Mucosa of rectum (tissue), 2 donors: ENCODE results near the gene ZBTB7C.

Experiments
- H3K27ac ChIP-seq, 2 donors: one replicate each; pipeline ENCODE4 v1.7.0; 2013; ENCODE audit warnings: inconsistent platforms in 2 of 2, low read depth in 2 of 2, low read length in 2 of 2
- H3K27me3 ChIP-seq, 2 donors: one replicate each; pipeline ENCODE4 v1.7.0; 2013; ENCODE audit warnings: low read length in 2 of 2; ENCODE audit not compliant: control insufficient read depth in 2 of 2, insufficient read depth in 2 of 2
- H3K36me3 ChIP-seq, 2 donors: one replicate each; pipeline ENCODE4 v1.7.0; 2013; ENCODE audit warnings: low read length in 2 of 2; ENCODE audit not compliant: control insufficient read depth in 2 of 2, insufficient read depth in 2 of 2
- H3K4me1 ChIP-seq, 2 donors: one replicate each; pipeline ENCODE4 v1.7.0; 2013; ENCODE audit warnings: low read length in 2 of 2, mild to moderate bottlenecking in 1 of 2; ENCODE audit not compliant: control insufficient read depth in 2 of 2, insufficient read depth in 2 of 2
- H3K4me3 ChIP-seq, 2 donors: one replicate each; pipeline ENCODE4 v1.7.0; 2013; ENCODE audit warnings: low read length in 2 of 2
- H3K9ac ChIP-seq, 2 donors: one replicate each; pipeline ENCODE4 v1.7.0; 2013; ENCODE audit warnings: low read length in 2 of 2, low read depth in 1 of 2, mild to moderate bottlenecking in 1 of 2
- H3K9me3 ChIP-seq, 2 donors: one replicate each; pipeline ENCODE4 v1.7.0; 2013; ENCODE audit warnings: low read length in 2 of 2; ENCODE audit not compliant: control insufficient read depth in 2 of 2
- donor health status: healthy.
- donor health status: Normal muscosa, but diverticular disease.

ZBTB7C gene

DNA sequence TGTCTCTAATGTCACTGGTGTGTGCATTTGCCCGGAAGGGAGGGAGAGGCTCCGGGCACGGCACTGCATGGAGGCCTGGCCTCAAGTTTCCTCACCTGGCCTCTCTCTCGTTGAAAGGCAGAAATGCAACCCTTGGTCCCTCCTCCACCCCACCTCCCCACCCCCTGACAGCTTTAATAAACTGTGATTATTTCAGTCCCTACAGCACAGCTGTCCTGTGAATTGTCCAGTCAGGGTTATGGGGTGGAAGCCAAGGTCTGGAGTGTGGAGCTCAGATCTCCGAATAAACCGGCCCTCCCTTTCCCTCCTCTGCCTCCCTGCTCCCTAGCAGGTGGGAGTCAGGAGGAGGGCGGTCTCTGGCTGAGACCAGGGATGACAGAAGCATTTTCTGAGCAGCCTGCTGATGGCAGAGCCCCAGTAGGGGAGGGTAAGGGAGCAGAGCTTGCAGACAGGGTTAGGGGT lies 279.5 kb downstream of the ZBTB7C start:
- no peak overlapping the region for H3K4me3 ChIP-seq
- H3K9ac ChIP-seq = no peak overlapping the region
- H3K27me3 ChIP-seq = peaks cover 0 to 5% of the 10 kb centered on the region in 2 donors
- H3K27ac ChIP-seq = no peak overlapping the region
- H3K9me3 ChIP-seq = no peaks in the 10 kb centered on the region
- H3K4me1 ChIP-seq = peaks cover 16 to 40% of the 10 kb centered on the region in 2 donors
- peaks cover 3 to 6% of the 10 kb centered on the region in 2 donors for H3K36me3 ChIP-seq

DNA sequence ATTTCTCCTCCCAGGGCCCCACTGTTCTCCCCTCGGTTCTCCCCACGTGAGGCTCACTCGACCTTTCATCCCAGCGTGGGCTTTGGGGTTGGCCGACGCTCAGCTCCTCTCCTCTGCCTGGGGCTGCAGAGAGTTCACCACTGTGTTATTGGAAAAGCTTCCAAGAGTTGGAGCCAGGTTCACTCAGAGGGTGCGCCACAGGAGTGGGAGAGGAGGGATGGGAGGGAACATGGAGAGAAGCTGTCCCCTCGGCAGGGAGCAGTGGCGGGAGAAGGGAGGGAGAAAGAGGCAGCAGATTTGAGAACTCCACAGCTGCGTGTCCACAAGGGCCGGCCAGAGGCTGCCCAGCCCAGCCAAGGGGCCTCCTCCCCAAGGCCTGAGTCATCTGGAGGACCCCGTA lies 281.6 kb downstream of the ZBTB7C start:
- H3K9ac ChIP-seq = no peak overlapping the region
- H3K27me3 ChIP-seq = no peaks in the 10 kb centered on the region

DNA sequence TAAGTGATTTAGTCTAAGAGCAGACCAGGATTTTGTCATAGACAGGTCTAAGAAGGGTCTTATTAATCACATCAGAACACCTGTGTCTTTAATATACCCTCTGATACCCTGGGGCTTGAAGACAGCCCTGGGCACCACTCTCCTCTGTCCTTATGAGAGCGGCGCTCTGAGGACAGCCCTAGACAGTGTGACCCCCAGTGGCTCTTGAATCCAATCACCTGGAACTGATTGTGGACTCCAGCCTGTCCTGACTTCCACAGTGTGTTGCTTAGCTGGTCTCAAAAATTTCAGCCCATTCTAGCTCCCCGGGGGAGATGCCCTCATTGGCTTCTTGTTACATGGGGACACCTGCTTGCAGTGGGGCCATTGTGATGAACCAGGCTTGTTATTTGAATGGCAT lies 282.9 kb downstream of the ZBTB7C start:
- Histone ChIP-seq H3K36me3 (peaks cover 3 to 11% of the 10 kb centered on the region in 2 donors), H3K9me3 (no peaks in the 10 kb centered on the region), H3K9ac (no peak overlapping the region), H3K4me3 (no peak overlapping the region), H3K27ac (no peak overlapping the region), H3K27me3 (no peaks in the 10 kb centered on the region), H3K4me1 (peaks cover 6 to 25% of the 10 kb centered on the region in 2 donors)

More for the DNA sequence above, 281.6 kb downstream of the ZBTB7C start:
- no peaks in the 10 kb centered on the region for H3K9me3 ChIP-seq
- no peak overlapping the region for H3K4me3 ChIP-seq
- peaks cover 3 to 6% of the 10 kb centered on the region in 2 donors for H3K36me3 ChIP-seq
- peaks cover 9 to 33% of the 10 kb centered on the region in 2 donors for H3K4me1 ChIP-seq
- H3K27ac ChIP-seq = no peak overlapping the region

DNA sequence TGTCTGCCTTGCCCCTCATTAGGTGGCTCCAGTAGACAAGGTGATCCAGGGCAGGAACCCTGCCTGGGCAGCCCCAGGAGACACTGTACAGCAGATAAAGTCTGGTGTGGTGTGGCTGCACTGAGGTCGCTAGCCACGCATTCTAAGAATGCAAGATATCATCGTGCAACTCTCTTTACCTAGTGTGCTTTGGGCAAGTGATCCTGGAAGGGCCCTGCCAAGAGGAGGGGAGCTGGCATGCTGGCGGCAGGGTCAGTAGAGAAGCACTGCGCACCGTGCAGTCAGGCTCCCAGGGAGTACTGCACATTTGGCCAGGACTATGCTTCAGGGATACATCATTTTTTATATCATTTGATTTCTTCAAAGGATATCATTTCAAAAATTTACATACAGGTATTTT lies 283.5 kb downstream of the ZBTB7C start:
- Histone ChIP-seq H3K9me3 (no peaks in the 10 kb centered on the region), H3K27ac (no peak overlapping the region), H3K4me1 (peaks cover 6 to 23% of the 10 kb centered on the region in 2 donors), H3K36me3 (peaks cover 3 to 14% of the 10 kb centered on the region in 2 donors), H3K4me3 (no peak overlapping the region), H3K27me3 (no peaks in the 10 kb centered on the region), H3K9ac (no peak overlapping the region)

DNA sequence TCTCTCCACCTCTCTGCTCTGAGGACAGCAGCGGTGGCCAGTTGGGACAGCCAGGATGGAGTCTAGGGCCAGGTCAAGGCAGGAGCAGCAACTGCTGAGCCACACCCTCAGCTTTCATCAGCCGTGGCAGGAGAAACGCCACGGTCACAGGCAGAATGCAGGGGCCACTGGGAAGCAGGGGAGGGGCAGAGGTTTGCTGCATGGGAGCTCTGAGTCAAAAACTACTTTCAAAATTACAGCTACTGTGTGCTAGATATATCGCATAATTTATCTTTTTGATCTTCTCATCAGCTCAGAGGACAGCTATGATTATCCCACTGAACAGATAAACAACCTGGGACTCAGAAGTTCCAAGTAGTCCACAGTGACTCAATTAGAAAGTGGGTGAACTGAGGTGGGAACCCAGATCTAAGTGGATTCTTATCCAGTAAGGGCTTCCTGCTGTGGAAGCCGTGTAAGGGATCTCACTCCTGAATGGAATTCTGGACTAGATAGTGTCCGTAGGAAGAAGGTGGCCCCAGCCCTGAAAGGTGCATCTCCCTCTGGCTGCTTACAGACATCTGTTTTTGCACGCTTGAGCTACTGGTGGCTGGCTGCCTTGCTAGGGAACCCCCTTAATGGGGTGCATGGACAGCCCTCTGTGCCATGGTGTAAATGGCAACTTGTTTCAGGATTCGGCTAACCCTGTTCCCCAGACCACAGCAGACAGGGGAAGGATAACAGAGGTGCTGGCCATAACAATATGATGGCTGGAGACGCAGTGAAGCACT lies 284.1 kb downstream of the ZBTB7C start:
- no peak overlapping the region for H3K9ac ChIP-seq
- H3K4me1 ChIP-seq = peaks cover 6 to 23% of the 10 kb centered on the region in 2 donors
- H3K36me3 ChIP-seq = peaks cover 3 to 17% of the 10 kb centered on the region in 2 donors
- H3K4me3 ChIP-seq = no peak overlapping the region
- H3K27ac ChIP-seq = no peak overlapping the region
- no peaks in the 10 kb centered on the region for H3K9me3 ChIP-seq
- no peaks in the 10 kb centered on the region for H3K27me3 ChIP-seq

DNA sequence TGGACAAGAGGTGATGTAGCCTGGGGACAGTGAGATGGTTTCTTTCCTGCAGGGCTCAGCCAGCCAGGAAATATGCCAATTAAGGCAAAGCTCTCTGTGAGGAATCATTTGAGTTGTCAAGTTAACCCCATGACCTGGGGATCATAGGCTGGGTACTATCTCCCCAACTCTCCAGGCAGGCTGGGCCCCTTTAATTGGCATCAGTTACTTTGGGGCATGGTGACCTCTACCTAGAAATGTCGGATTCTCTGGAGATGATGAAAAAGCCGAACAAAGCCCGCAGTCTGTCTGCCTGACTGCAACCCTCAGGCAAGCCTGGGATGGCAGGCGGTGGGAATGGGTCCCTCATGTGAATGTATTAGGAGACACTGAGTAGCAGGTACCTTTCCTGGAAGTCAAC lies 285.2 kb downstream of the ZBTB7C start:
- Histone ChIP-seq H3K4me3 (no peak overlapping the region), H3K27me3 (no peaks in the 10 kb centered on the region), H3K9ac (no peak overlapping the region), H3K9me3 (no peaks in the 10 kb centered on the region), H3K4me1 (peaks cover 6 to 19% of the 10 kb centered on the region in 2 donors), H3K36me3 (peaks cover 3 to 20% of the 10 kb centered on the region in 2 donors), H3K27ac (no peak overlapping the region)

DNA sequence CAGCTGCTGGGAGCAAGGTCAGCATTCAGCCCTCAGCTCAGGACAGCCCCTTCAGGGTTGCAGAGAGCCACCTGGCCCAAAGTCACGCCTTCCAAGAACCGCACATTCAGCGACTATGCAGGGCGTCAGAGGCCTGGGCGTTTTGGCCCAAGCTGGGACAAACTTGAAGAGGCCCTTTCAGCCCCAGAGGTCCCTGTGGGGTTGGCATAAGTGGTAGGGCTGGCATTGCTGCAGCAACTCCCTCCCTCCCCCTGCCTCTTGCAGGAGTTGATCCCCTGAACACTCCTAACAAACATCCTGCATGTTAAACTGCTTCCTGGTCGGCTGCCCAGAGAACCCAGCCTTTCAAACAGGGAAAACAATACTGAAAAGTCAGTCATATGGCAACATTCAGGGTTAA lies 285.9 kb downstream of the ZBTB7C start:
- no peak overlapping the region for H3K27ac ChIP-seq
- no peaks in the 10 kb centered on the region for H3K9me3 ChIP-seq
- peaks cover 3 to 20% of the 10 kb centered on the region in 2 donors for H3K36me3 ChIP-seq
- no peak overlapping the region for H3K4me3 ChIP-seq
- H3K4me1 ChIP-seq = peaks cover 6 to 19% of the 10 kb centered on the region in 2 donors
- H3K27me3 ChIP-seq = no peaks in the 10 kb centered on the region
- H3K9ac ChIP-seq = no peak overlapping the region

DNA sequence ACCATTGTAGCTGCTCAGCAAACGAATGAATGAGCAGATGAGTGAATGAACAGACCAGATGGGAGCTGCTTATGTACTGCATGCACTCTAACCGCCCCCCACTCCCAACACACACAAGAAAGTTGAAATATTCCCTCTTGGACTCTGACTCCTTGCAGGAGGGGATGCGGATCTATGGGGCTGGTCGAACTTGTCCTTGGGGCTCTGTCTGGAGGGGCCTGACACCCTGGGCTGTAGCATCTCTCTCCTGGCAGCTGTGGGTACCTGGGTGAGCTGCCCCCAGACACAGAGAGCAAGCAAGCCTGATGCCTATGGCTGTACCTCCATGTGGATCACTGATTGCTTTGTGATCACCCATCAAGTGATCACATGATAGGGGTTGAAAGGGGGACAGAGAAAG lies 286.4 kb downstream of the ZBTB7C start:
- no peak overlapping the region for H3K27ac ChIP-seq

DNA sequence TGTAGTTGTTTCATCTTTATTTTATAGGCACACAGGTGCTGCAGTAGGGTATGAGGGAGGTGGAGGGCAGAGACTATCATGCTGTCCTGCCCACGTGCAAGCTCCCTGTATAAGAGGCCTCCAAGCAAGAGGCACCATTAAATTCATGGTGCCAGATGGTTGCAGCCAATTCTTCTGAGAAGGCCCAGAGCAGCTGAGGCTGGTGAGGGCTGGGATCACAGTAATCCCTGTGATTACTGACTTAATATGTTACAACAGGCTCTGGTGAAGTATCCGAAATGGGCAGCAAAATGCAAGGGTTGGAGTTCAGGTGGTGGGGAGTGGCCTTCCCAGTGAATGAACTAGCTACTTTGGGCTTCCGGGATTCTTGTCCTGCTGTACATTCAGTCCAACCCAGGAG lies 286.8 kb downstream of the ZBTB7C start:
- no peak overlapping the region for H3K27ac ChIP-seq
- H3K4me1 ChIP-seq = peaks cover 6 to 19% of the 10 kb centered on the region in 2 donors
- H3K4me3 ChIP-seq = no peak overlapping the region
- no peak overlapping the region for H3K9ac ChIP-seq
- peaks cover 3 to 14% of the 10 kb centered on the region in 2 donors for H3K36me3 ChIP-seq
- no peaks in the 10 kb centered on the region for H3K27me3 ChIP-seq
- no peaks in the 10 kb centered on the region for H3K9me3 ChIP-seq

More for the DNA sequence above, 286.4 kb downstream of the ZBTB7C start:
- H3K9ac ChIP-seq = no peak overlapping the region
- no peak overlapping the region for H3K4me3 ChIP-seq
- peaks cover 3 to 16% of the 10 kb centered on the region in 2 donors for H3K36me3 ChIP-seq
- no peaks in the 10 kb centered on the region for H3K27me3 ChIP-seq
- no peaks in the 10 kb centered on the region for H3K9me3 ChIP-seq
- H3K4me1 ChIP-seq = peaks cover 6 to 19% of the 10 kb centered on the region in 2 donors

DNA sequence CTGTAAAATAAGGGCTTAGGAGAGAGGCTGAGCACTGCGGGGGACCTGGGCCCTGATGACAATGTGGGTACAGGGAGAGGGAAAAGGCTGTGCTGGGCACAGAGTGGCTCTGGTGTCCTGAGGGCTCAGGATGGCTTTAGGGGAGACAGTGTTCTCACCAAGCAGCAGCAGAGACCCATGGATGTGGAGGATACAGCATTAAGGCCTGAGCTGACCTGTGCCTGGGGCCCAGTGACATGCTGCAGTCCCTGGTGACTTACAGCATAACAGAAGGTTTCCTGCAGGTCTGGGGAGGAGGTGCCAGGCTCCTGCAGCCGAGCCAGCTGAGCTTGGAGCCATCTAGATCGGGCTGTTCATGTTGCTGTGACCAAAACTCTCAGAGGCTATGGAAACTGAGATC lies 287.4 kb downstream of the ZBTB7C start:
- no peak overlapping the region for H3K4me3 ChIP-seq

More for the DNA sequence above, 287.4 kb downstream of the ZBTB7C start:
- no peak overlapping the region for H3K9ac ChIP-seq
- H3K4me1 ChIP-seq = peaks cover 6 to 19% of the 10 kb centered on the region in 2 donors
- no peaks in the 10 kb centered on the region for H3K9me3 ChIP-seq
- peaks cover 3 to 14% of the 10 kb centered on the region in 2 donors for H3K36me3 ChIP-seq
- no peak overlapping the region for H3K27ac ChIP-seq
- no peaks in the 10 kb centered on the region for H3K27me3 ChIP-seq
